ENCODE measurements around the gene SMCO2.

Gene SMCO2

GRCh38 chr12:27486961-27487360, 40.4 kb downstream of the SMCO2 start:
- no peak for TF ChIP-seq CTCF (IDR thresholded peaks at IDR 0.05)

- no peak for TF ChIP-seq CTCF (IDR thresholded peaks at IDR 0.05)
These were observed 41.9 kb downstream of the SMCO2 start for GRCh38 chr12:27488479-27488878.

GRCh38 chr12:27491226-27491625, 44.7 kb downstream of the SMCO2 start:
- TF ChIP-seq CTCF (IDR thresholded peaks at IDR 0.05): no peak

GRCh38 chr12:27493260-27493940, 46.9 kb downstream of the SMCO2 start:
- TF ChIP-seq CTCF (IDR thresholded peaks at IDR 0.05): no peak

- TF ChIP-seq CTCF (IDR thresholded peaks at IDR 0.05): no peak
These were observed 50.9 kb downstream of the SMCO2 start for GRCh38 chr12:27497446-27497845.

GRCh38 chr12:27498149-27498548, 51.6 kb downstream of the SMCO2 start:
- TF ChIP-seq CTCF (IDR thresholded peaks at IDR 0.05): no peak

GRCh38 chr12:27498761-27499160, 52.2 kb downstream of the SMCO2 start:
- no peak for TF ChIP-seq CTCF (IDR thresholded peaks at IDR 0.05)

GRCh38 chr12:27499377-27499776, 52.8 kb downstream of the SMCO2 start:
- no peak for TF ChIP-seq CTCF (IDR thresholded peaks at IDR 0.05)
